GM19455 (cell line): ENCODE measurements around the gene CAMK1D.

Experiments used
- ATAC-seq: cut with Tn5 transposase; IDR thresholded peaks from one replicate; pipeline ENCODE4 v1.9.1; 2021; ENCODE audit not compliant: unreplicated experiment

Gene CAMK1D

GRCh38 chr10:12684784-12685183 lies 335.4 kb downstream of the CAMK1D start:
- ATAC-seq, result no peak

GRCh38 chr10:12685261-12686058 lies 336.1 kb downstream of the CAMK1D start:
- ATAC-seq, result no peak

- no peak for ATAC-seq
Measured at GRCh38 chr10:12687996-12688395, 338.6 kb downstream of the CAMK1D start.

GRCh38 chr10:12689893-12690292 lies 340.5 kb downstream of the CAMK1D start:
- ATAC-seq, result no peak

- no peak for ATAC-seq
Measured at GRCh38 chr10:12690525-12691126, 341.3 kb downstream of the CAMK1D start.

- ATAC-seq, result no peak
Measured at GRCh38 chr10:12691596-12691995, 342.2 kb downstream of the CAMK1D start.

GRCh38 chr10:12697764-12698163 lies 348.4 kb downstream of the CAMK1D start:
- no peak for ATAC-seq

GRCh38 chr10:12699258-12699700 lies 349.9 kb downstream of the CAMK1D start:
- no peak for ATAC-seq

- ATAC-seq, result no peak
Measured at GRCh38 chr10:12699781-12700556, 350.6 kb downstream of the CAMK1D start.

GRCh38 chr10:12700557-12700874 lies 351.2 kb downstream of the CAMK1D start:
- ATAC-seq, result no peak

GRCh38 chr10:12701696-12702095 lies 352.3 kb downstream of the CAMK1D start:
- ATAC-seq, result no peak

- ATAC-seq, result no peak
Measured at GRCh38 chr10:12702215-12702770, 352.9 kb downstream of the CAMK1D start.

- no peak for ATAC-seq
Measured at GRCh38 chr10:12703126-12703525, 353.8 kb downstream of the CAMK1D start.

- ATAC-seq, result no peak
Measured at GRCh38 chr10:12703813-12704212, 354.5 kb downstream of the CAMK1D start.

GRCh38 chr10:12704488-12704887 lies 355.1 kb downstream of the CAMK1D start:
- no peak for ATAC-seq

GRCh38 chr10:12705943-12706342 lies 356.6 kb downstream of the CAMK1D start:
- ATAC-seq, result no peak

GRCh38 chr10:12707461-12708185 lies 358.3 kb downstream of the CAMK1D start:
- no peak for ATAC-seq

- no peak for ATAC-seq
Measured at GRCh38 chr10:12709000-12709401, 359.7 kb downstream of the CAMK1D start.

GRCh38 chr10:12709521-12709963 lies 360.2 kb downstream of the CAMK1D start:
- ATAC-seq, result no peak

GRCh38 chr10:12710157-12710556 lies 360.8 kb downstream of the CAMK1D start:
- ATAC-seq, result no peak
